SKM-1 treated with dmso at 0.1 percent for 144 hours (cell line): ENCODE results near the gene ZNF568.

ENCODE experiments used
- DNase-seq: peaks from one replicate; lab custom pipeline; 2025; ENCODE audit not compliant: unreplicated experiment; lab: John Stamatoyannopoulos, UW

ZNF568 gene

GRCh38 chr19:36997843-36998235 lies 81.7 kb downstream of the ZNF568 start:
- DNase-seq: no peak

DNA sequence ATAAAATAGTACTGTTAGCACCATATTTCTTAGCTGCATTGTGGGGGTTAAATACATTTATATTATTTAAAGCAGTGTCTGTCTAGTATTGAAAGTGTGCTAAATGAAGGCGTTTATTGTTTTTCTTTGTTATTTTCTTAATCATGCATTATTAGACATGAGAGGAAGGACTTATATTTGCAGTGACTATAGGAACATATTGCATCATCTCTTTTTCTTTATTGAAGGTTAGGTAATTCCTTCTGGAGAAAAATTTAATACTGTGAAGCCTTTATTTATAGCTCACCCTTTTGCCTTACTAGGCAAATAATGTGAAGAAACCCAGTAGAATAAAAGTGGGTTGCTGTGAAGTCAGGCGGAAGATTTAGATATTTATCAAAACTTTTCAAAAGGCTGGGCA lies 83.2 kb downstream of the ZNF568 start:
- no peak for DNase-seq

GRCh38 chr19:37007587-37008220 lies 91.6 kb downstream of the ZNF568 start:
- DNase-seq: no peak

DNA sequence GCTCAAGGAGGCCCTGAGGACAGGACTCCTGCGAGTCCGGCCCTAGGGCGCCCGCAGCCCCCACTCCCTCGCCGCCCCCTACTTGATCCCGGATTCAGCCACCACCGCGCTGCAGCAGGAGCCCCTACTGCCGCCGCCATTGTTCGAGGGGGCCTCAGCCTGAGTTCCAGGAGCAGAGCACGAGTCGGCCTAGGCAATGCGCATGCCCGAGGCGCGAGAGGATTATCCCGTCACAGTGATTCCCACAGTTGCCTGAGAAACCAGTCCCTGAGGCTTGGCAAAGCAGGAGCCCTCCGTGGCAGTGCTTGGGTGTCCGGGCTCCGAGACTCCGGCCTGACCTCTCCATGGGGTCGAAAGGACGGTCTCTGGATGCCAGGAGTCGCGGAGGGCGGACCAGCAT lies 93.7 kb downstream of the ZNF568 start:
- DNase-seq: no peak

- no peak for DNase-seq
These were observed 96.1 kb downstream of the ZNF568 start for GRCh38 chr19:37012093-37012745.

GRCh38 chr19:37014456-37014855 lies 98.3 kb downstream of the ZNF568 start:
- no peak for DNase-seq

DNA sequence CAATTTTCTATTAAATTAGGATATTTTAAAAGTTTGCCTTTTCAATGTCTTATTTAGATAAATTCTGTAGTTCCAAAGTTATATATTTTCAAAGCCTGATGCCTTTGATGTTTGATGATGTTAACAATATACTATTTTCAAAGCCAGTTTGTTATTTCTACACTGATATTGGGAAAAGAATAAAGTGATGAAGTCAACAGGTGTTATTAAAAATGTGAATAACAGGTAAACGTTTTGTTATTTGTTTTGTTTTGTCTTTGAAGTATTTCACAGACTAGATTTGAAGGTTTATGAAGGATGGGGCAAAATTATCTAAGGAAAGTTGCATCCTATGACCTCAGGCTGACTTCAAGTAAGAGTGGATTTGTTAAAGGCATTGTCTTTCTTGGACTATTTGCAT lies 129.0 kb downstream of the ZNF568 start:
- no peak for DNase-seq
